ENCODE measurements around the gene ABCC6.
"Not testable (repeated sequence)": the region's sequence is repeated elsewhere in the genome, so short reads cannot be mapped to it uniquely, and the experiment has no call there.

DNA sequence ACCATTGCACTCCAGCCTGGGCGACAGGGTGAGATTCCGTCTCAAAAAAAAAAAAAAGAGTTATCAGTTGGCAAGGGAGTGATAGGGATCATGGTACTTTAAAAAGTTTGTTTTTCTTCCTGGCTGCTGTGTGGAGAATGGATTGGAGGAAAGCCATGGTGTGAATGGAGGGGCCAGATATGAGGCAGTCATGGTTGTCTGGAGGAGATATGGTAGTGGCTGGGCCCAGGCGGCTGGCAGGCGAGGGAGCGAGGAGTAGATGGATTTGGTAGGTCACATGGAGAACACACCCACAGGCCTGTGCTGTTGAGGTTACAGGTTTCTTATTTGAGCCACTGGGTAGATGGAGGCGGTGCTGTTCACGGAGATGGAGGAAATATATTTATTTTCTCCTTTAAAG is 35.5 kb upstream of the ABCC6 start:
- TF ChIP-seq EZH2phosphoT487 (conservative IDR thresholded peaks at IDR 0.05; ENCODE audit: low read length) = not testable (repeated sequence)
- TF ChIP-seq, protein P1, sequence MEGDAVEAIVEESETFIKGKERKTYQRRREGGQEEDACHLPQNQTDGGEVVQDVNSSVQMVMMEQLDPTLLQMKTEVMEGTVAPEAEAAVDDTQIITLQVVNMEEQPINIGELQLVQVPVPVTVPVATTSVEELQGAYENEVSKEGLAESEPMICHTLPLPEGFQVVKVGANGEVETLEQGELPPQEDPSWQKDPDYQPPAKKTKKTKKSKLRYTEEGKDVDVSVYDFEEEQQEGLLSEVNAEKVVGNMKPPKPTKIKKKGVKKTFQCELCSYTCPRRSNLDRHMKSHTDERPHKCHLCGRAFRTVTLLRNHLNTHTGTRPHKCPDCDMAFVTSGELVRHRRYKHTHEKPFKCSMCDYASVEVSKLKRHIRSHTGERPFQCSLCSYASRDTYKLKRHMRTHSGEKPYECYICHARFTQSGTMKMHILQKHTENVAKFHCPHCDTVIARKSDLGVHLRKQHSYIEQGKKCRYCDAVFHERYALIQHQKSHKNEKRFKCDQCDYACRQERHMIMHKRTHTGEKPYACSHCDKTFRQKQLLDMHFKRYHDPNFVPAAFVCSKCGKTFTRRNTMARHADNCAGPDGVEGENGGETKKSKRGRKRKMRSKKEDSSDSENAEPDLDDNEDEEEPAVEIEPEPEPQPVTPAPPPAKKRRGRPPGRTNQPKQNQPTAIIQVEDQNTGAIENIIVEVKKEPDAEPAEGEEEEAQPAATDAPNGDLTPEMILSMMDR (IDR thresholded peaks at IDR 0.05; ENCODE audit: insufficient read depth, low read length, poor library complexity, severe bottlenecking) = not testable (repeated sequence)
